GM20000 (cell line): ENCODE measurements around the gene TBC1D30.
A peak's percentile ranks its signal among the peaks of the same experiment; 100 is the strongest.

ENCODE experiments used
- DNase-seq: peaks from one replicate; pipeline ENCODE4 v3.0.0; 2012; ENCODE audit warnings: low spot score
- TF ChIP-seq, protein P1 (sequence below): IDR thresholded peaks from 2 replicates; pipeline ENCODE4 v1.5.1; 2012; ENCODE audit warnings: mild to moderate bottlenecking, control low read depth; ENCODE audit errors: extremely low read depth, missing control alignments

Gene TBC1D30

GRCh38 chr12:64821116-64821630 lies 3.3 kb upstream of the TBC1D30 start:
- TF ChIP-seq, protein P1, sequence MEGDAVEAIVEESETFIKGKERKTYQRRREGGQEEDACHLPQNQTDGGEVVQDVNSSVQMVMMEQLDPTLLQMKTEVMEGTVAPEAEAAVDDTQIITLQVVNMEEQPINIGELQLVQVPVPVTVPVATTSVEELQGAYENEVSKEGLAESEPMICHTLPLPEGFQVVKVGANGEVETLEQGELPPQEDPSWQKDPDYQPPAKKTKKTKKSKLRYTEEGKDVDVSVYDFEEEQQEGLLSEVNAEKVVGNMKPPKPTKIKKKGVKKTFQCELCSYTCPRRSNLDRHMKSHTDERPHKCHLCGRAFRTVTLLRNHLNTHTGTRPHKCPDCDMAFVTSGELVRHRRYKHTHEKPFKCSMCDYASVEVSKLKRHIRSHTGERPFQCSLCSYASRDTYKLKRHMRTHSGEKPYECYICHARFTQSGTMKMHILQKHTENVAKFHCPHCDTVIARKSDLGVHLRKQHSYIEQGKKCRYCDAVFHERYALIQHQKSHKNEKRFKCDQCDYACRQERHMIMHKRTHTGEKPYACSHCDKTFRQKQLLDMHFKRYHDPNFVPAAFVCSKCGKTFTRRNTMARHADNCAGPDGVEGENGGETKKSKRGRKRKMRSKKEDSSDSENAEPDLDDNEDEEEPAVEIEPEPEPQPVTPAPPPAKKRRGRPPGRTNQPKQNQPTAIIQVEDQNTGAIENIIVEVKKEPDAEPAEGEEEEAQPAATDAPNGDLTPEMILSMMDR: no peak

DNA sequence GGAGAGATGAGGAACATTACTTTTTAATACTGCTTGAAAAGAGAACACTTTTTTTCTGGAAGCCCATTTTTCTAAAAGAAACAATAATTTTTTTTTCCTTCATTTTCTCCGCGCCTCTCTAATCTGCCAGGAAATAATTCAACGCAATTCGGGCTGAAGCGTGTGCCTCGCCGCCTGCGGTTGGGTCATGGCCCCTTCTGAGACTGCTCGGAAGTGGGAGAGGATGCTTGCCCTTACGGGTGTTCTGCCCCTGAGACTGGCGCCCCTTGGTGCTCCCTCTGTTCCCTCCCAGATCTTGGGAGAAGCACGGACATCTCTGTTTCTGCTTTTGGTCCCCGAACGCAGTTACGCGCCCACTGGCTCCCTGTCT lies 332 bp upstream of the TBC1D30 start:
- TF ChIP-seq, protein P1: no peak
- no peak for DNase-seq

More at GRCh38 chr12:64821116-64821630, 3.3 kb upstream of the TBC1D30 start:
- DNase-seq: no peak

- TF ChIP-seq, protein P1: no peak
- peak; percentile 34 for DNase-seq
Measured at GRCh38 chr12:64825143-64826021, 935 bp downstream of the TBC1D30 start.

- TF ChIP-seq, protein P1: no peak
- peak; percentile 68 for DNase-seq
Measured at GRCh38 chr12:64826234-64826633, 1.8 kb downstream of the TBC1D30 start.

GRCh38 chr12:64828713-64829112 lies 4.3 kb downstream of the TBC1D30 start:
- TF ChIP-seq, protein P1: no peak

GRCh38 chr12:64833928-64834327 lies 9.5 kb downstream of the TBC1D30 start:
- TF ChIP-seq, protein P1: no peak
- no peak for DNase-seq

More at GRCh38 chr12:64828713-64829112, 4.3 kb downstream of the TBC1D30 start:
- DNase-seq: no peak

GRCh38 chr12:64835901-64836300 lies 11.5 kb downstream of the TBC1D30 start:
- DNase-seq: no peak
- TF ChIP-seq, protein P1: no peak
